PFSK-1 (cell line): ENCODE results near the gene PRLH.

Experiments used
- FOXP2 ChIP-seq: optimal IDR thresholded peaks from 2 replicates; pipeline ENCODE3; 2011; ENCODE audit warnings: borderline replicate concordance, control low read depth, inconsistent platforms; ENCODE audit not compliant: insufficient read depth; ENCODE audit errors: extremely low read length, extremely low read depth
- POLR2AphosphoS5 ChIP-seq: IDR thresholded peaks from 2 replicates; pipeline ENCODE4 v1.6.1; 2012; ENCODE audit warnings: low read depth, mild to moderate bottlenecking, control low read depth, low read length, moderate library complexity
- REST ChIP-seq, 2 experiments: IDR thresholded peaks; 2 replicates each; pipeline versions ENCODE4 v1.6.1 to v1.8.0; 2011 to 2012; ENCODE audit warnings: low read depth in 2 of 2, low read length in 2 of 2, control low read depth in 1 of 2, inconsistent platforms in 1 of 2, mild to moderate bottlenecking in 1 of 2, moderate library complexity in 1 of 2; ENCODE audit not compliant: insufficient read depth in 1 of 2
- SIN3A ChIP-seq: IDR thresholded peaks from 2 replicates; pipeline ENCODE4 v1.6.1; 2012; ENCODE audit warnings: mild to moderate bottlenecking, low read length, moderate library complexity, borderline replicate concordance; ENCODE audit not compliant: insufficient read depth
- TAF1 ChIP-seq: IDR thresholded peaks from 2 replicates; pipeline ENCODE4 v1.6.1; 2012; ENCODE audit warnings: low read length, control low read depth, borderline replicate concordance; ENCODE audit not compliant: insufficient read depth

PRLH gene

DNA sequence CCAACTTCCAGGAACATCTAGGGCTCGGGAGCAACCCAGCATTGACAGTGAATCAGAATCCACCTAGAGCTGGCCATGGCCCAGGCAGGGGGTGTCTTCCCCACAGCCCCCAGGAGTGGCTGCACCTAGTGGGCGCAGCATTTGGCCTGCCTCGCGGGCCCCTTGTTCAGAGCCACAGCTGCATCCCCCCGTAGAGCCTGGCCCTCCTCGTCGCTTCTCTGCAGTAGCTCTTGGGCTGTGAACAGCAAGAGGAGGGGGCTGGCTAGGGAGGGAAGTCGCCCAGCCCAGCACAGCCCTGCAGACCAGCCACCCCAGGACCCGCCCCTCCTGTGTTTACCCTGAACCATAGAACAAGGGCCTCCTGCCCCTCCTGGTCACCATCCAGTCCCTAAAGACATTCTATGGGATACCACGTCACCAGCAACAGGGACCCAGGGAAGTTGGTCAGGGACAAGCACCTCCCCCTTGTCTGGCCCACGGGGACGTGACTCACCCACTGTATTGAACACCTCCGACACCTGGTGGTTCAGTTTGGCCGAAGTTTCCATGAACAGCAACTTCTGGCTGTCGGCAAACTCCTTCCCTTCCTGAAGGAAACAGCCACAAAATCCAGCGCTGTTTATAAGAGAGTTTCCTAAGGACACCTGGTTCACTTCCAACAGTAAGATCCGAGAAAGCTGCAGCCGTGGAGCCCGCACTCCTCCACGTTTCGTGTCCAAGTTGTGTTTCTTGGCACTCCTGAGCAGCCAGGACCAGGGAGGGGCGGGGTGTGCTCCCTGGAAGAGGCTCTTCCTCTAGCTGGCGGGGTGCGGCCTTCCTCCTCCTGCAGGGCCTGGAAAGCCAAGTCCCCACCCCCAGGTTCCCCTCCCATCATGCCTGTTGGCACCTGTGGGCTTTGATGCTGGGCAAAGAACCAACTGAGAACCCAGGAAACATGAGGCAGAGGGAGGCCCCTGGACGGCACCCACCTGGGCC lies 8.8 kb downstream of the PRLH start:
- TF ChIP-seq FOXP2 (no peak), SIN3A (no peak), POLR2AphosphoS5 (no peak), REST (IDR thresholded peaks at IDR 0.05; ENCODE audit: insufficient read depth in 1 of 2, low read depth in 2 of 2, low read length in 2 of 2) (no peak), TAF1 (no peak)

- TF ChIP-seq TAF1 (no peak), REST (IDR thresholded peaks at IDR 0.05; ENCODE audit: insufficient read depth in 1 of 2, low read depth in 2 of 2, low read length in 2 of 2) (no peak), SIN3A (no peak), FOXP2 (no peak), POLR2AphosphoS5 (no peak)
These were observed 9.8 kb downstream of the PRLH start for GRCh38 chr2:237575869-237576862.

- TF ChIP-seq POLR2AphosphoS5 (no peak), REST (IDR thresholded peaks at IDR 0.05; ENCODE audit: insufficient read depth in 1 of 2, low read depth in 2 of 2, low read length in 2 of 2) (no peak)
These were observed 10.6 kb downstream of the PRLH start for GRCh38 chr2:237576974-237577373.

- TF ChIP-seq FOXP2 (no peak), TAF1 (no peak), POLR2AphosphoS5 (no peak), REST (IDR thresholded peaks at IDR 0.05; ENCODE audit: insufficient read depth in 1 of 2, low read depth in 2 of 2, low read length in 2 of 2) (no peak), SIN3A (no peak)
These were observed 11.1 kb downstream of the PRLH start for GRCh38 chr2:237577458-237577857.
